HepG2 (cell line): ENCODE results near the gene MCRIP2. TPM values are rescaled to one million over a fixed set of nuclear protein-coding genes. Genes with fewer than 3 reads are reported as not detected.

ENCODE experiments used
- CEBPB ChIP-seq: IDR thresholded peaks from 2 replicates; pipeline ENCODE4 v1.6.1; 2011; ENCODE audit warnings: low read depth, low read length, improper control_type of control experiment, borderline replicate concordance
- ZNF407 ChIP-seq: sonication (generic); formaldehyde crosslinking; IDR thresholded peaks from one replicate; pipeline ENCODE4 v1.5.1; 2020; ENCODE audit warnings: mild to moderate bottlenecking, missing genetic modification reagents; ENCODE audit errors: not compliant biosample characterization
- ZNF446 ChIP-seq: sonication (generic); formaldehyde crosslinking; IDR thresholded peaks from 2 replicates; pipeline ENCODE4 v1.5.0; 2020; ENCODE audit warnings: mild to moderate bottlenecking, missing genetic modification reagents
- ZNF468 ChIP-seq: sonication (generic); formaldehyde crosslinking; IDR thresholded peaks from 2 replicates; pipeline ENCODE4 v1.8.0; 2022; ENCODE audit warnings: mild to moderate bottlenecking, moderate library complexity, missing genetic modification reagents
- ZZZ3 ChIP-seq: sonication (generic); formaldehyde crosslinking; IDR thresholded peaks from 2 replicates; pipeline ENCODE4 v1.4.0; 2020; ENCODE audit warnings: missing genetic modification reagents, mild to moderate bottlenecking, borderline replicate concordance
- polyA plus RNA-seq, 8 experiments: library from polyadenylated mRNA; depleted of rRNA in 3 of 8; stranded (reverse) in 7 of 8; unstranded in 1 of 8; fragments of >200 nt; fragmentation: Illumina TruSeq in 4 of 8; extraction: Trizol in 4 of 8; gene quantifications; 2 replicates each; pipeline versions ENCODE4 v1.2.1 to v1.2.3, GENCODE V29; 2011 to 2016; ENCODE audit warnings: low read depth in 4 of 8, missing spikeins in 1 of 8, mixed read lengths in 1 of 8; ENCODE audit not compliant: insufficient read depth in 1 of 8
- total RNA-seq, 5 experiments: library from RNA; depleted of rRNA; stranded (reverse); fragments of >200 nt; fragmentation: Illumina TruSeq; extraction: Trizol; gene quantifications; 2 replicates each; pipeline ENCODE4 v1.2.3, GENCODE V29; 2016; ENCODE audit warnings: low read depth in 1 of 5
- TF ChIP-seq, protein P1 (sequence below): sonication (generic); formaldehyde crosslinking; IDR thresholded peaks from 2 replicates; pipeline ENCODE4 v1.4.0; 2020; ENCODE audit warnings: mild to moderate bottlenecking, missing genetic modification reagents

MCRIP2 gene
- total and polyA plus RNA-seq, 2 of the 13 experiments (the other 11 are each of a cell fraction or from before 2014, with no cell fraction given) = 39.6 to 76.7 TPM

- TF ChIP-seq ZNF407 (CRISPR knock-in tag) = no peak
- TF ChIP-seq ZNF446 (CRISPR knock-in tag) = peak; percentile 86; the same call in 1 of the 2 replicates
- TF ChIP-seq, protein P1, sequence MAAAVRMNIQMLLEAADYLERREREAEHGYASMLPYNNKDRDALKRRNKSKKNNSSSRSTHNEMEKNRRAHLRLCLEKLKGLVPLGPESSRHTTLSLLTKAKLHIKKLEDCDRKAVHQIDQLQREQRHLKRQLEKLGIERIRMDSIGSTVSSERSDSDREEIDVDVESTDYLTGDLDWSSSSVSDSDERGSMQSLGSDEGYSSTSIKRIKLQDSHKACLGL (CRISPR knock-in tag) = peak; percentile 75
- peak; percentile 61; the same call in 1 of the 2 replicates for TF ChIP-seq ZNF468 (CRISPR knock-in tag)
- TF ChIP-seq CEBPB = no peak
- peak; percentile 25; the same call in 1 of the 2 replicates for TF ChIP-seq ZZZ3 (CRISPR knock-in tag)
These were observed 5.2 kb upstream of the MCRIP2 start, which contains the start of gene METTL26 (continued) for GRCh38 chr16:636206-637080.
